HepG2 (cell line): ENCODE results near the gene PKP4. TPM values are rescaled to one million over a fixed set of nuclear protein-coding genes. Genes with fewer than 3 reads are reported as not detected.

Experiments
- BCL3 ChIP-seq: sonication (generic); formaldehyde crosslinking; IDR thresholded peaks from 2 replicates; pipeline ENCODE4 v1.5.1; 2020; ENCODE audit warnings: mild to moderate bottlenecking, missing genetic modification reagents, moderate library complexity
- BCL6 ChIP-seq: IDR thresholded peaks from 2 replicates; pipeline ENCODE4 v1.6.1; 2016; ENCODE audit warnings: missing genetic modification reagents, missing compliant biosample characterization
- CERS6 ChIP-seq: sonication (generic); formaldehyde crosslinking; IDR thresholded peaks from 2 replicates; pipeline ENCODE4 v1.5.0; 2020; ENCODE audit warnings: missing genetic modification reagents
- FIP1L1 ChIP-seq: fragments of 200-400 bp; formaldehyde crosslinking; IDR thresholded peaks from 2 replicates; pipeline ENCODE4 v1.6.1; 2018; ENCODE audit warnings: low read depth, mild to moderate bottlenecking, low read length, moderate library complexity, borderline replicate concordance; ENCODE audit not compliant: insufficient read depth
- HMG20A ChIP-seq: IDR thresholded peaks from 2 replicates; pipeline ENCODE4 v1.6.1; 2016; ENCODE audit warnings: borderline replicate concordance
- IKZF1 ChIP-seq: fragments of 450-650 bp; IDR thresholded peaks from 2 replicates; pipeline ENCODE4 v1.7.1; 2016
- JDP2 ChIP-seq: sonication (generic); formaldehyde crosslinking; IDR thresholded peaks from 2 replicates; pipeline ENCODE4 v1.8.1; 2022; ENCODE audit warnings: missing genetic modification reagents, borderline replicate concordance
- KLF11 ChIP-seq: IDR thresholded peaks from 2 replicates; pipeline ENCODE4 v1.6.1; 2016; ENCODE audit warnings: missing compliant biosample characterization
- LCORL ChIP-seq, 2 experiments: fragments of 450-650 bp in 1 of 2; sonication (generic) in 1 of 2; formaldehyde crosslinking in 1 of 2; IDR thresholded peaks; 2 replicates each; pipeline versions ENCODE4 v1.5.0 to v1.6.1; 2017 to 2020; ENCODE audit warnings: antibody characterized with exemption in 1 of 2, missing genetic modification reagents in 1 of 2
- MAFF ChIP-seq: IDR thresholded peaks from 2 replicates; pipeline ENCODE4 v1.6.1; 2011; ENCODE audit warnings: low read depth, low read length, improper control_type of control experiment
- MAZ ChIP-seq, 2 experiments: sonication (generic) in 1 of 2; formaldehyde crosslinking in 1 of 2; IDR thresholded peaks; 2 replicates each; pipeline versions ENCODE4 v1.5.0 to v1.6.1; 2012 to 2020; ENCODE audit warnings: low read depth in 2 of 2, mild to moderate bottlenecking in 2 of 2, borderline replicate concordance in 1 of 2, improper control_type of control experiment in 1 of 2, low read length in 1 of 2, missing genetic modification reagents in 1 of 2, moderate library complexity in 1 of 2
- NBN ChIP-seq: fragments of 450-650 bp; conservative IDR thresholded peaks from 2 replicates; pipeline ENCODE4 v1.6.1; 2017
- POLR2AphosphoS5 ChIP-seq: IDR thresholded peaks from 2 replicates; pipeline ENCODE4 v1.6.1; 2012; ENCODE audit warnings: low read depth, low read length
- RFX3 ChIP-seq: IDR thresholded peaks from 2 replicates; pipeline ENCODE4 v1.6.1; 2016; ENCODE audit warnings: missing biosample characterization, missing genetic modification reagents
- RFXAP ChIP-seq: sonication (generic); formaldehyde crosslinking; IDR thresholded peaks from 2 replicates; pipeline ENCODE4 v1.4.0; 2020; ENCODE audit warnings: missing genetic modification reagents, borderline replicate concordance
- SOX5 ChIP-seq: IDR thresholded peaks from 2 replicates; pipeline ENCODE4 v1.6.1; 2016; ENCODE audit warnings: borderline replicate concordance
- TERF1 ChIP-seq: sonication (generic); formaldehyde crosslinking; IDR thresholded peaks from 2 replicates; pipeline ENCODE4 v1.8.0; 2022; ENCODE audit warnings: mild to moderate bottlenecking, missing genetic modification reagents, moderate library complexity
- ZBTB20 ChIP-seq: sonication (generic); formaldehyde crosslinking; IDR thresholded peaks from 2 replicates; pipeline ENCODE4 v1.8.1; 2023; ENCODE audit warnings: missing genetic modification reagents, low read depth, mild to moderate bottlenecking, borderline replicate concordance
- ZFP36L2 ChIP-seq: sonication (generic); formaldehyde crosslinking; IDR thresholded peaks from 2 replicates; pipeline ENCODE4 v1.4.0; 2020; ENCODE audit warnings: missing genetic modification reagents
- ZFYVE20 ChIP-seq: sonication (generic); formaldehyde crosslinking; IDR thresholded peaks from 2 replicates; pipeline ENCODE4 v1.8.0; 2023; ENCODE audit warnings: low read depth, mild to moderate bottlenecking, moderate library complexity, missing genetic modification reagents, borderline replicate concordance
- ZNF264 ChIP-seq: sonication (generic); formaldehyde crosslinking; IDR thresholded peaks from 2 replicates; pipeline ENCODE4 v1.4.0; 2020; ENCODE audit warnings: missing genetic modification reagents
- ZNF430 ChIP-seq: sonication (generic); formaldehyde crosslinking; IDR thresholded peaks from 2 replicates; pipeline ENCODE4 v1.9.0; 2021; ENCODE audit warnings: mild to moderate bottlenecking, missing genetic modification reagents
- ZNF543 ChIP-seq: sonication (generic); formaldehyde crosslinking; IDR thresholded peaks from 2 replicates; pipeline ENCODE4 v1.4.0; 2020; ENCODE audit warnings: mild to moderate bottlenecking, missing genetic modification reagents
- ZNF597 ChIP-seq: sonication (generic); formaldehyde crosslinking; IDR thresholded peaks from 2 replicates; pipeline ENCODE4 v1.5.0; 2020; ENCODE audit warnings: missing genetic modification reagents
- ZNF644 ChIP-seq: IDR thresholded peaks from 2 replicates; pipeline ENCODE4 v1.6.1; 2016; ENCODE audit warnings: low read depth
- ZNF672 ChIP-seq: sonication (generic); formaldehyde crosslinking; IDR thresholded peaks from 2 replicates; pipeline ENCODE4 v1.8.1; 2022; ENCODE audit warnings: missing genetic modification reagents
- ZNF891 ChIP-seq: sonication (generic); formaldehyde crosslinking; IDR thresholded peaks from 2 replicates; pipeline ENCODE4 v1.5.0; 2020; ENCODE audit warnings: mild to moderate bottlenecking, missing genetic modification reagents
- polyA plus RNA-seq, 8 experiments: library from polyadenylated mRNA; depleted of rRNA in 3 of 8; stranded (reverse) in 7 of 8; unstranded in 1 of 8; fragments of >200 nt; fragmentation: Illumina TruSeq in 4 of 8; extraction: Trizol in 4 of 8; gene quantifications; 2 replicates each; pipeline versions ENCODE4 v1.2.1 to v1.2.3, GENCODE V29; 2011 to 2016; ENCODE audit warnings: low read depth in 4 of 8, missing spikeins in 1 of 8, mixed read lengths in 1 of 8; ENCODE audit not compliant: insufficient read depth in 1 of 8
- total RNA-seq, 5 experiments: library from RNA; depleted of rRNA; stranded (reverse); fragments of >200 nt; fragmentation: Illumina TruSeq; extraction: Trizol; gene quantifications; 2 replicates each; pipeline ENCODE4 v1.2.3, GENCODE V29; 2016; ENCODE audit warnings: low read depth in 1 of 5

Gene PKP4
- total and polyA plus RNA-seq, 2 of the 13 experiments (the other 11 are each of a cell fraction or from before 2014, with no cell fraction given) = 80.9 to 90.5 TPM

GRCh38 chr2:158723921-158724802 lies 267.4 kb downstream of the PKP4 start (continued):
- TF ChIP-seq ZNF597 (CRISPR knock-in tag) (no peak), ZNF644 (CRISPR knock-in tag) (no peak; the same call in none of the 2 replicates), HMG20A (CRISPR knock-in tag) (no peak; the same call in 1 of the 2 replicates), BCL3 (CRISPR knock-in tag) (no peak), FIP1L1 (no peak), ZNF672 (CRISPR knock-in tag) (no peak), JDP2 (CRISPR knock-in tag) (no peak), SOX5 (peak; percentile 69), ZNF264 (CRISPR knock-in tag) (no peak), RFX3 (CRISPR knock-in tag) (no peak), POLR2AphosphoS5 (no peak), ZBTB20 (CRISPR knock-in tag) (0 out of 2 replicates have a peak, but pooled peaks have one; percentile 24), ZNF430 (no peak), BCL6 (CRISPR knock-in tag) (no peak), KLF11 (CRISPR knock-in tag) (no peak), LCORL (IDR thresholded peaks at IDR 0.05) (no peak), LCORL (CRISPR knock-in tag; IDR thresholded peaks at IDR 0.05) (peak; percentile 13; the same call in 1 of the 2 replicates), RFXAP (CRISPR knock-in tag) (no peak), ZNF891 (no peak), ZFP36L2 (CRISPR knock-in tag) (no peak), NBN (no peak), TERF1 (CRISPR knock-in tag) (no peak), ZNF543 (CRISPR knock-in tag) (no peak), ZFYVE20 (no peak), IKZF1 (no peak), MAZ (IDR thresholded peaks at IDR 0.05; ENCODE audit: borderline replicate concordance, low read depth, low read length) (no peak), MAZ (CRISPR knock-in tag; IDR thresholded peaks at IDR 0.05; ENCODE audit: low read depth) (no peak), MAFF (no peak), CERS6 (CRISPR knock-in tag) (no peak)
